ENCODE data around the gene MAP2K5. TPM values are rescaled to one million over a fixed set of nuclear protein-coding genes. Genes with fewer than 3 reads are reported as not detected.

The MAP2K5 gene
- total RNA-seq, 1 donor from 2014 or later = 25.0 TPM

DNA sequence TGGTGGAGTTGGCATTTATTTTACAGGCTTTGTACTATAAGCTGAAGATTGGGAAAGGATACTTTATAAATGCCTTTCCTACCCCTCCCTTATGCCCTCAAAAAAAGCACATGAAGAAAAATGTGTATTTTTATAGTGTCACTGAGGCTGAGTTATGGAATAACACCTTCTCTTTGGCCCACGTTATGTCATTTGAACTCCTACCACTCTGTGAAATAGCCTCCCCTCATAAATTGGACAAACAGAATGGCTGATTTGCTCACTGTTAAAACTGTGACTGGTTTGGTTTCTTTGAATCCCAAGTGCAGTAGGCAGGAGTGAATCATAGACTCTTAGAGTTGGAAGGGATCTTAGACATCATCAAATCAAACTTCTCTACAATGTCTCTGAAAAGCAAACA is 187.6 kb downstream of the MAP2K5 start:
- no peak overlapping the region for H3K4me3 ChIP-seq
- no peaks in the 10 kb centered on the region for H3K9me3 ChIP-seq (replicated peaks)
- no peaks in the 10 kb centered on the region for H3K4me1 ChIP-seq
- intact Hi-C loops (cut with micrococcal nuclease) = no loop called here
- DNase-seq = no peak
- no peak overlapping the region for H3K27ac ChIP-seq (replicated peaks)
- H3K36me3 ChIP-seq = no peaks in the 10 kb centered on the region
- no peak for TF ChIP-seq CTCF (IDR thresholded peaks at IDR 0.05; ENCODE audit: borderline replicate concordance)
- no peaks in the 10 kb centered on the region for H3K27me3 ChIP-seq (ENCODE audit: low read depth)

DNA sequence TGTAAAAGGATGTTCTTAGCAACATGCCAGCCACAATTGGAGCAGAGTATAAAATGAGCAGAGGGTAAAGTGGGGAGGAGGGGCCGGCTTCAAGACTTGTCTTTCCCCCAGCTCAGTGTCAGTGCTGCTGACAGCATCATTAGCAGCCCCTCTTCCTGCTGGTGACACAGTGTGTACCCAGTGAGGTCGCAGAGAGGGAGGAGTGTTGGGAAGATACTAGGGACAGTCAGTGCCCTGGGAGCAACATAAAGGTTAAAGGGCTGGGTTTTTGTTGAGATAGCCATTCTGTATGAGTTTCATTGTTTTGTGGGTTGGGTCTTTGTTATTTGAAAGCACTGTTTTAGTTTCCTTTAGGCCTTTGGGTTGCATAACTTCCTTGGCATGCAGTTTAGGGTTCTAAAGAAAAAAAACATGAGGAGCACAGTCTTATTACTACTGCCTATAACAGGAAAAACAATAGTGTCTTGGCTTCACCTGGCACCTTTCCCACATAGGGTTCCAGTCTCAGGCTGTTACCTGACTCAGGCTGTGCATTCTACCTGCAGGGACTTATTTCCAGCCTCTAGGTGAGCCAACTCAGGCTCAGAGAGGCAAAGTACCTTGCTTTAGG is 188.7 kb downstream of the MAP2K5 start:
- Histone ChIP-seq H3K9me3 (replicated peaks) (no peaks in the 10 kb centered on the region), H3K4me3 (no peak overlapping the region), H3K36me3 (no peaks in the 10 kb centered on the region), H3K4me1 (peaks cover 6% of the 10 kb centered on the region), H3K27ac (replicated peaks) (no peak overlapping the region), H3K27me3 (ENCODE audit: low read depth) (no peaks in the 10 kb centered on the region)
- TF ChIP-seq CTCF (IDR thresholded peaks at IDR 0.05; ENCODE audit: borderline replicate concordance) = no peak
- no peak for DNase-seq
- intact Hi-C loops (cut with micrococcal nuclease) = no loop called here

DNA sequence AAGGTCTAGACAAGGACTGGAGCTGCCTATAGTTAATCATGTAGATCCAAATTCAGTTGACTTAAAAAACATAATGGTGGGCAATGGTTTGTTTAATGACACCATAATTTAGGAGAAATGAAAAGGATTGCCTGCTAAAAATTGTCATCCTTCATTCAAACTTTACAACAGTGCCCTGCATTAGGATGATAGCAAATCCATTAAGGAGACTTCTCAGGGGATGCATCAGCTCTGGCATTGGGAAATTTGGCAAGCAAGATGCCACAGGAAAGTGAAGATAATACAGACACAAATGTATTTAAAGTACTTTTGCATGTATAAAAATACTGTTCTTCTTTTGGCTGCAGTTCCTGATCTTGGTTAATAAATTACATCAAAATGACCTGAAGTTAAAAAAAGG is 189.7 kb downstream of the MAP2K5 start:
- TF ChIP-seq CTCF (IDR thresholded peaks at IDR 0.05; ENCODE audit: borderline replicate concordance) = no peak
- H3K9me3 ChIP-seq (replicated peaks) = no peaks in the 10 kb centered on the region
- H3K27me3 ChIP-seq (ENCODE audit: low read depth) = no peaks in the 10 kb centered on the region
- no peak overlapping the region for H3K27ac ChIP-seq (replicated peaks)
- intact Hi-C loops (cut with micrococcal nuclease) = no loop called here
- peaks cover 6% of the 10 kb centered on the region for H3K4me1 ChIP-seq
- DNase-seq = no peak
- no peak overlapping the region for H3K4me3 ChIP-seq
- H3K36me3 ChIP-seq = no peaks in the 10 kb centered on the region

- no peak for DNase-seq
- Histone ChIP-seq H3K27me3 (ENCODE audit: low read depth) (no peaks in the 10 kb centered on the region), H3K9me3 (replicated peaks) (no peaks in the 10 kb centered on the region), H3K4me3 (no peak overlapping the region), H3K4me1 (peaks cover 6% of the 10 kb centered on the region), H3K36me3 (no peaks in the 10 kb centered on the region), H3K27ac (replicated peaks) (no peak overlapping the region)
- TF ChIP-seq CTCF (IDR thresholded peaks at IDR 0.05; ENCODE audit: borderline replicate concordance) = no peak
- intact Hi-C loops (cut with micrococcal nuclease) = no loop called here
Observed at GRCh38 chr15:67732671-67733374, 190.3 kb downstream of the MAP2K5 start.

DNA sequence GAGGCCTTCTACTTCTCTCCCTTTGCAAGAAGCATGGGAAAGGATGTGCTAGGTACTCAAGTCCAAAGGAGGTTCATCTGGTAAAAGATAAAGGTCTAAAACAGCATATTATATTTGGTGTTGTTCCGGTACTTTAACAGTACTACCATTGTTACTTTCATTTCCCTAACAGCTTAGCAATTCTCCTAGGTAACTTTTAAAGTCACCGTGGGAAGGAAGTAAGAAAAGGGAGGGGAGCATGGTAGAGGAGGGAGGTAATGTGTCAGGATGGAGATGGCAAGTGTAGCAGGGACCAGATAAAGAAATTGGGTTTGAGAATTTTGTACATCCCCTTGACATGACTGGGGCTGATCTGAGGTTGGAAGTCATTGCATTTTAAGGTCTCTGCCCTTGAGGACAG is 193.4 kb downstream of the MAP2K5 start:
- DNase-seq = no peak
- Histone ChIP-seq H3K36me3 (no peaks in the 10 kb centered on the region), H3K4me3 (no peak overlapping the region), H3K27ac (replicated peaks) (no peak overlapping the region), H3K27me3 (ENCODE audit: low read depth) (no peaks in the 10 kb centered on the region), H3K9me3 (replicated peaks) (no peaks in the 10 kb centered on the region), H3K4me1 (peaks cover 6% of the 10 kb centered on the region)
- TF ChIP-seq CTCF (IDR thresholded peaks at IDR 0.05; ENCODE audit: borderline replicate concordance) = no peak
- intact Hi-C loops (cut with micrococcal nuclease) = no loop called here

All from left ventricle myocardium inferior (tissue), 1 donor.